RWPE2 (cell line): Measurements from ENCODE around the gene KLHL1.

Source experiments
- ATAC-seq: fragments of 200-7000 bp; cut with Tn5 transposase; 3 replicates; pipeline ENCODE4 v1.9.1; 2021; ENCODE audit warnings: low read depth
- DNase-seq: peaks from one replicate; pipeline ENCODE4 v3.0.0-alpha.2; 2020; ENCODE audit warnings: low spot score
- H3K27ac ChIP-seq: fragments of 450-650 bp; 2 replicates; pipeline ENCODE4 v1.5.1; 2017; ENCODE audit warnings: mild to moderate bottlenecking; ENCODE audit not compliant: poor library complexity, severe bottlenecking
- H3K27me3 ChIP-seq: fragments of 250-450 bp; sonication (Bioruptor Pico); 2 replicates; pipeline ENCODE4 v1.5.1; 2021; ENCODE audit warnings: mild to moderate bottlenecking, moderate library complexity; ENCODE audit not compliant: insufficient read depth, poor library complexity, severe bottlenecking
- H3K36me3 ChIP-seq: fragments of 250-450 bp; sonication (Bioruptor Pico); 2 replicates; pipeline ENCODE4 v1.5.1; 2020; ENCODE audit warnings: low read depth, mild to moderate bottlenecking, moderate library complexity
- H3K4me1 ChIP-seq: fragments of 250-450 bp; sonication (Bioruptor Pico); 2 replicates; pipeline ENCODE4 v1.5.1; 2021; ENCODE audit warnings: mild to moderate bottlenecking, moderate library complexity; ENCODE audit not compliant: insufficient read depth, poor library complexity, severe bottlenecking
- H3K4me3 ChIP-seq: fragments of 250-450 bp; sonication (Bioruptor Pico); 2 replicates; pipeline ENCODE4 v1.5.1; 2021; ENCODE audit warnings: mild to moderate bottlenecking, moderate library complexity; ENCODE audit not compliant: severe bottlenecking
- H3K9me3 ChIP-seq: fragments of 250-450 bp; sonication (Bioruptor Pico); 2 replicates; pipeline ENCODE4 v1.5.1; 2021; ENCODE audit warnings: mild to moderate bottlenecking, moderate library complexity; ENCODE audit not compliant: severe bottlenecking
- CTCF ChIP-seq: fragments of 450-650 bp; IDR thresholded peaks from one replicate; pipeline ENCODE4 v1.5.1; 2017; ENCODE audit warnings: mild to moderate bottlenecking, moderate library complexity; ENCODE audit not compliant: poor library complexity, severe bottlenecking

The KLHL1 gene

DNA sequence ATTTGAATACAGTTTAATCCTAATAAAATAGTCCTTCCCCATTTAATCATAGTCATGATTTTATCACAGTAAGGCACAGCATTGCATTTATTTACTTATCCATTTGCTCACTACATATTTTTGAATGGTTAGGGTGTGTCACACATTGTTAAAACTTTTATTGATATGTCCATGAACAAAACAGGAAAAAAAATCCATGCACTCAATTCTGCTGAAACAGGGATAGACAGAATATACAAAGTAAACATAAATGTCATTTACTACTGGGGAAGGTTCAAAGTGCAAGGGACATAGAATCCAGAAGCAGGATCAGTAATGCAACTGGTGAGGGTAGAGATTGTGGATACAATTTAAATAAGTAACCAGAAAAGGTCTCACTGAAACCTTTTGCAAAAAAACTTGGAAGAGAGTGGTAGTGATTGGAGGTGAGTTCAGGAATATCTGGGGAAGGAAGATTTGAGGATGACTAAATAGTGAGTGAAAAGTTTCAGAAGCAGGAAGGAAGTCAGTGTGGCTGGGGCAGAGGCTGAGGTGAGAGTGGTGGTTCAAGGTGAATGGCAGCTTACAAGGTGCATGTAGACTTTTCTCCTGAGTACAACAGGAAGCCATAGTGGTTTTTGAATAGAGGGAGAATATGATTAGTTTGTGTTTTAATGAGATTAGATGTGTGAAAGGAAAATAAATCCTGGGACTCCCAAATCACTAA lies 387.8 kb downstream of the KLHL1 start:
- ATAC-seq (no peak), DNase-seq (no peak)
- Histone ChIP-seq H3K4me3 (no peak overlapping the region), H3K9me3 (no peaks in the 10 kb centered on the region), H3K4me1 (no peaks in the 10 kb centered on the region), H3K36me3 (no peaks in the 10 kb centered on the region), H3K27ac (no peak overlapping the region), H3K27me3 (no peaks in the 10 kb centered on the region)
- no peak for TF ChIP-seq CTCF

DNA sequence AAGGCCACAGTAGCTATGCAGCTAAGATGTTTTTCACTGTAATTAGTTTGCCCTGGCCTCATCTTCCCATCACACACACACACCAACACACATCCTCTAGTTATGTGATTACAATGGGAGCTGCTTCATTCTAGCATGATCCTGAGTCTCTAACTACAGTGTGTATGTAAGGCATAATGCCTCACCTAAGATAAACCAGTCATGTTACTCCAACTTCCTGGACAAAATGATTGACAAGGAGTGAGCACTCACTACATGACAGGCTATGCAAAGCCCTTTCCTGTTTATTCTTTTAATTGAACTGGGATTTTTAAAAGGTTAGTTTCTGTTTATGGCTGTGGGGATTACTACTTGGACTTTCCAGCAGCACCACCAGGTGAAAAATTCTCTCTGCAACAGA lies 401.4 kb downstream of the KLHL1 start:
- Histone ChIP-seq H3K36me3 (no peaks in the 10 kb centered on the region), H3K27ac (no peak overlapping the region), H3K9me3 (no peaks in the 10 kb centered on the region), H3K27me3 (no peaks in the 10 kb centered on the region), H3K4me1 (no peaks in the 10 kb centered on the region), H3K4me3 (no peak overlapping the region)
- ATAC-seq: no peak
- no peak for TF ChIP-seq CTCF
- no peak for DNase-seq

GRCh38 chr13:69704311-69704710 lies 403.9 kb downstream of the KLHL1 start:
- DNase-seq (no peak), ATAC-seq (peak; percentile 31; the same call in 2 of the 3 replicates)
- no peaks in the 10 kb centered on the region for H3K36me3 ChIP-seq
- H3K4me1 ChIP-seq: no peaks in the 10 kb centered on the region
- H3K27ac ChIP-seq: no peak overlapping the region
- no peaks in the 10 kb centered on the region for H3K9me3 ChIP-seq
- TF ChIP-seq CTCF: no peak
- H3K27me3 ChIP-seq: no peaks in the 10 kb centered on the region
- H3K4me3 ChIP-seq: no peak overlapping the region

DNA sequence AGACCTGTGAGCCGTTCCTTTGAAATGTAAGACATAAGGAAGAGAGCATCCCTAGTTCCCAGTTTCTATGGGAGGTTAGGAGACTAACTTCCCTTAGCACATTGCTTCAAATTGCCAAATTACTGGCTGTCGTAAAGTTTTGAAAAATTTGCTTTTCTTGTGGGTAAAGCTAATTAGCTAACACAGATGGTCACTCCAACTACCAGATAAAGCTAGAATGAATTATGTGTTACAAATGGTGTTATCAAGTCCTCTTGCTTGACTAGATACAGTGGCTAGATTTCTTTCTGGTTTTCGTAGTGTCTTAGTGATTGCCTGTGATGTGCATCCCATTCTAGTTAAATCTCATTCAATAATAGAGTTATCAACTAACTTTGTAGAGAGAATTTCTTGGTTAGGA lies 417.3 kb downstream of the KLHL1 start:
- H3K4me3 ChIP-seq: no peak overlapping the region
- DNase-seq (no peak), ATAC-seq (no peak)
- H3K36me3 ChIP-seq: no peaks in the 10 kb centered on the region
- TF ChIP-seq CTCF: no peak
- no peaks in the 10 kb centered on the region for H3K27me3 ChIP-seq
- no peaks in the 10 kb centered on the region for H3K9me3 ChIP-seq
- no peak overlapping the region for H3K27ac ChIP-seq
- H3K4me1 ChIP-seq: no peaks in the 10 kb centered on the region

DNA sequence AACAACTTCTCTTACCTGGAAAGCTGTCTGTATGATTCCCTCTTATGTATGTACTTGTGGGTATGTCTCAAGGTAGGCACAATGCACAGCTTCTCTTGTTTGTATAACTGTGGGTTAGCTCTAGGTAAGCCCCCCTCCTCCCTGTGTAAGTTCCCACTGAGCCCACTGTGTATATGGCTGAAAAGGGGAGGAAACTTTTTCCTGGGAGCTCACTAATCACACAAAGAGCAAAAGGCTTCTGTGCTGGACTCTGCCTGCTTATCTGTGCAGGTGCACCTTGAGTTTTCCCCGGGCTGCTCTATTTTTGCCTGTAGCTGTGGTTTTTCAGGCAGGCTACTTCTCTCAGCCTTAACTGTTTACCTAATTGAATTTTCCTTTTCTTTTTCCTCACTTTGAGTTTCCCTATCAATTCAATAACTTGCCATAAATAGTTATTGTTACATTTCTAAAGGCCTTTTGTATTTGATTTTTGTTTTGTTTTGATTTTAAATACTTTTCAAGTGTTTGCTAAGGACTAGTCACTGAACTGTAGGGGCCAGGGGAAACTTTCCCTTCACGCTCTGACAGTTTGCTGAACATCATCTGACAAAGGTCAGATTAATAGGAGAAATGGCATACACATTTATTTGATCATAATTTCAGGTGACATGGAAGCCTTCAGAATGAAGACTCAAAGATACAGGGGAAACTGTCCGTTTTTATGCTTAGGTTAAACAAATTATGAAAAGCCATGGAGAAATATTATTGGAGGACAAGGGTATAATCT lies 424.1 kb downstream of the KLHL1 start:
- Histone ChIP-seq H3K36me3 (no peaks in the 10 kb centered on the region), H3K27ac (no peak overlapping the region)

More for the DNA sequence above, 424.1 kb downstream of the KLHL1 start:
- Histone ChIP-seq H3K27me3 (no peaks in the 10 kb centered on the region), H3K4me1 (no peaks in the 10 kb centered on the region), H3K9me3 (no peaks in the 10 kb centered on the region), H3K4me3 (no peak overlapping the region)
- no peak for TF ChIP-seq CTCF
- ATAC-seq (no peak), DNase-seq (no peak)
